Astrocyte (in vitro differentiated cells and primary cell): ENCODE measurements around the gene CLASRP. TPM values are rescaled to one million over a fixed set of nuclear protein-coding genes. Genes with fewer than 3 reads are reported as not detected.
A peak's percentile ranks its signal among the peaks of the same experiment; 100 is the strongest.

Experiments
- DNase-seq: peaks from one replicate; pipeline ENCODE4 v3.0.0-alpha.2; 2010; ENCODE audit warnings: low read depth
- FAIRE-seq: peaks from 2 replicates; lab custom pipeline; 2011; peaks lifted over from hg19 to GRCh38; lab: Jason Lieb, UNC
- H2AFZ ChIP-seq: 2 replicates; pipeline ENCODE4 v1.6.0; 2012; ENCODE audit warnings: low read depth, low read length, inconsistent platforms
- H3K27ac ChIP-seq: 2 replicates; pipeline ENCODE4 v1.5.1; 2011; ENCODE audit warnings: low read depth, low read length, inconsistent platforms
- H3K27me3 ChIP-seq: 2 replicates; pipeline ENCODE4 v1.6.0; 2011; ENCODE audit warnings: low read length, inconsistent platforms; ENCODE audit not compliant: insufficient read depth
- H3K36me3 ChIP-seq: 2 replicates; pipeline ENCODE4 v1.5.1; 2011; ENCODE audit warnings: low read length, inconsistent platforms; ENCODE audit not compliant: insufficient read depth
- H3K4me1 ChIP-seq: 2 replicates; pipeline ENCODE4 v1.5.1; 2011; ENCODE audit warnings: low read length, inconsistent platforms; ENCODE audit not compliant: insufficient read depth
- H3K4me2 ChIP-seq: 2 replicates; pipeline ENCODE4 v1.6.0; 2012; ENCODE audit warnings: low read length, inconsistent platforms
- H3K4me3 ChIP-seq: 2 replicates; pipeline ENCODE4 v1.5.1; 2011; ENCODE audit warnings: low read depth, mild to moderate bottlenecking, low read length, inconsistent platforms; ENCODE audit not compliant: insufficient read depth
- H3K79me2 ChIP-seq: 2 replicates; pipeline ENCODE4 v1.6.0; 2012; ENCODE audit warnings: mild to moderate bottlenecking, low read length, inconsistent platforms; ENCODE audit not compliant: insufficient read depth
- H3K9ac ChIP-seq: 2 replicates; pipeline ENCODE4 v1.6.0; 2012; ENCODE audit warnings: mild to moderate bottlenecking, low read length, inconsistent platforms
- H3K9me3 ChIP-seq: 2 replicates; pipeline ENCODE4 v1.5.1; 2012; ENCODE audit warnings: low read depth, mild to moderate bottlenecking, low read length, inconsistent platforms; ENCODE audit not compliant: insufficient read depth
- H4K20me1 ChIP-seq: 2 replicates; pipeline ENCODE4 v1.6.0; 2012; ENCODE audit warnings: low read length, inconsistent platforms; ENCODE audit not compliant: insufficient read depth
- H3K27ac Mint-ChIP-seq: one replicate; pipeline ENCODE4 v1.8.0; 2021; ENCODE audit warnings: mild to moderate bottlenecking, mixed read lengths; ENCODE audit not compliant: unreplicated experiment
- H3K27me3 Mint-ChIP-seq: one replicate; pipeline ENCODE4 v1.8.0; 2021; ENCODE audit warnings: low read depth, mixed read lengths; ENCODE audit not compliant: unreplicated experiment
- H3K36me3 Mint-ChIP-seq: one replicate; pipeline ENCODE4 v1.8.0; 2021; ENCODE audit warnings: low read depth, mixed read lengths; ENCODE audit not compliant: unreplicated experiment
- H3K4me1 Mint-ChIP-seq: one replicate; pipeline ENCODE4 v1.8.0; 2021; ENCODE audit warnings: low read depth, mixed read lengths; ENCODE audit not compliant: unreplicated experiment
- H3K4me3 Mint-ChIP-seq: one replicate; pipeline ENCODE4 v1.8.0; 2021; ENCODE audit warnings: mild to moderate bottlenecking, moderate library complexity, mixed read lengths; ENCODE audit not compliant: unreplicated experiment
- H3K9me3 Mint-ChIP-seq: one replicate; pipeline ENCODE4 v1.8.0; 2021; ENCODE audit warnings: mild to moderate bottlenecking, mixed read lengths; ENCODE audit not compliant: unreplicated experiment
- EZH2 ChIP-seq: IDR thresholded peaks from 2 replicates; pipeline ENCODE4 v1.6.1; 2012; ENCODE audit warnings: mild to moderate bottlenecking, low read length, inconsistent platforms; ENCODE audit not compliant: insufficient read depth
- total RNA-seq: library from RNA; stranded (reverse); gene quantifications from 2 replicates; pipeline ENCODE4 v1.2.1, GENCODE V29; 2021
- TF ChIP-seq, protein P1 (sequence below): IDR thresholded peaks from 2 replicates; pipeline ENCODE4 v1.5.1; 2011; ENCODE audit warnings: low read depth, mild to moderate bottlenecking, inconsistent platforms, low read length, moderate library complexity; ENCODE audit not compliant: insufficient read depth

The CLASRP gene
- total RNA-seq, 1 donor from 2014 or later: 45.5 TPM

- peaks cover 17% of the 10 kb centered on the region for H3K4me1 Mint-ChIP-seq
- Histone ChIP-seq H2AFZ (no peak overlapping the region), H3K4me3 (peak overlapping the region; percentile 88), H4K20me1 (peaks cover 33% of the 10 kb centered on the region), H3K9ac (peak overlapping the region; percentile 91), H3K9me3 (no peaks in the 10 kb centered on the region), H3K4me1 (peaks cover 15% of the 10 kb centered on the region), H3K27ac (no peak overlapping the region), H3K36me3 (peaks cover 5% of the 10 kb centered on the region), H3K27me3 (no peaks in the 10 kb centered on the region), H3K79me2 (peaks cover 58% of the 10 kb centered on the region), H3K4me2 (peak overlapping the region; percentile 100)
- H3K27me3 Mint-ChIP-seq: no peaks in the 10 kb centered on the region
- H3K9me3 Mint-ChIP-seq: no peaks in the 10 kb centered on the region
- FAIRE-seq: no peak
- H3K27ac Mint-ChIP-seq: no peak overlapping the region
- no peak overlapping the region for H3K4me3 Mint-ChIP-seq
- peaks cover 9% of the 10 kb centered on the region for H3K36me3 Mint-ChIP-seq
- no peak for DNase-seq
- no peak for TF ChIP-seq EZH2
- TF ChIP-seq, protein P1, sequence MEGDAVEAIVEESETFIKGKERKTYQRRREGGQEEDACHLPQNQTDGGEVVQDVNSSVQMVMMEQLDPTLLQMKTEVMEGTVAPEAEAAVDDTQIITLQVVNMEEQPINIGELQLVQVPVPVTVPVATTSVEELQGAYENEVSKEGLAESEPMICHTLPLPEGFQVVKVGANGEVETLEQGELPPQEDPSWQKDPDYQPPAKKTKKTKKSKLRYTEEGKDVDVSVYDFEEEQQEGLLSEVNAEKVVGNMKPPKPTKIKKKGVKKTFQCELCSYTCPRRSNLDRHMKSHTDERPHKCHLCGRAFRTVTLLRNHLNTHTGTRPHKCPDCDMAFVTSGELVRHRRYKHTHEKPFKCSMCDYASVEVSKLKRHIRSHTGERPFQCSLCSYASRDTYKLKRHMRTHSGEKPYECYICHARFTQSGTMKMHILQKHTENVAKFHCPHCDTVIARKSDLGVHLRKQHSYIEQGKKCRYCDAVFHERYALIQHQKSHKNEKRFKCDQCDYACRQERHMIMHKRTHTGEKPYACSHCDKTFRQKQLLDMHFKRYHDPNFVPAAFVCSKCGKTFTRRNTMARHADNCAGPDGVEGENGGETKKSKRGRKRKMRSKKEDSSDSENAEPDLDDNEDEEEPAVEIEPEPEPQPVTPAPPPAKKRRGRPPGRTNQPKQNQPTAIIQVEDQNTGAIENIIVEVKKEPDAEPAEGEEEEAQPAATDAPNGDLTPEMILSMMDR: no peak
Measured at GRCh38 chr19:45090606-45091005, 51.8 kb downstream of the CLASRP start.

GRCh38 chr19:45091031-45091923 is 52.4 kb downstream of the CLASRP start:
- Mint-ChIP-seq H3K27ac (peak overlapping the region; percentile 95), H3K27me3 (no peaks in the 10 kb centered on the region), H3K4me1 (peaks cover 24% of the 10 kb centered on the region), H3K4me3 (peak overlapping the region; percentile 93), H3K36me3 (peaks cover 10% of the 10 kb centered on the region), H3K9me3 (no peaks in the 10 kb centered on the region)
- Histone ChIP-seq H3K4me3 (peak overlapping the region; percentile 88), H3K4me2 (peak overlapping the region; percentile 100), H3K27ac (peak overlapping the region; percentile 94), H3K4me1 (peaks cover 15% of the 10 kb centered on the region), H3K36me3 (peaks cover 5% of the 10 kb centered on the region), H3K79me2 (peaks cover 62% of the 10 kb centered on the region), H3K27me3 (no peaks in the 10 kb centered on the region), H4K20me1 (peaks cover 38% of the 10 kb centered on the region), H3K9ac (peak overlapping the region; percentile 91), H2AFZ (peak overlapping the region; percentile 69), H3K9me3 (no peaks in the 10 kb centered on the region)
- TF ChIP-seq, protein P1: no peak
- no peak for TF ChIP-seq EZH2
- FAIRE-seq: peak; percentile 96
- DNase-seq: peak; percentile 97
